Spinal cord (tissue), 10 donors: ENCODE data around the gene HPSE2. TPM values are rescaled to one million over a fixed set of nuclear protein-coding genes. Genes with fewer than 3 reads are reported as not detected.
"Not testable (repeated sequence)": the region's sequence is repeated elsewhere in the genome, so short reads cannot be mapped to it uniquely, and the experiment has no call there.

Experiments used
- DNase-seq, 6 donors: peaks; one replicate each; pipeline versions ENCODE4 v3.0.0 to v3.0.0-alpha.2; 2013 to 2015; ENCODE audit warnings: low spot score in 6 of 6, low read depth in 4 of 6
- H3K27ac ChIP-seq: one replicate; pipeline ENCODE4 v1.5.1; 2013; ENCODE audit warnings: low read depth, low read length, control low read depth
- H3K27me3 ChIP-seq: one replicate; pipeline ENCODE4 v1.6.1; 2013; ENCODE audit warnings: low read length; ENCODE audit not compliant: control insufficient read depth, insufficient read depth
- H3K36me3 ChIP-seq: one replicate; pipeline ENCODE4 v1.6.1; 2013; ENCODE audit warnings: low read length; ENCODE audit not compliant: control insufficient read depth, insufficient read depth
- H3K4me1 ChIP-seq: one replicate; pipeline ENCODE4 v1.6.1; 2013; ENCODE audit warnings: low read length; ENCODE audit not compliant: control insufficient read depth, insufficient read depth
- H3K4me3 ChIP-seq: one replicate; pipeline ENCODE4 v1.5.1; 2013; ENCODE audit warnings: low read depth, low read length, control low read depth
- H3K9me3 ChIP-seq: one replicate; pipeline ENCODE4 v1.6.1; 2013; ENCODE audit warnings: low read length; ENCODE audit not compliant: control insufficient read depth, insufficient read depth
- WGBS: methylation state at CpG from one replicate; pipeline ENCODE4 v1.1.5; 2013; ENCODE audit warnings: missing lambda C conversion rate; ENCODE audit not compliant: insufficient coverage; 5-methylcytosine and 5-hydroxymethylcytosine counted together
- polyA plus RNA-seq, 2 donors: library from polyadenylated mRNA; unstranded; fragments of 120-200 nt; gene quantifications; one replicate each; pipeline ENCODE4 v1.2.1, GENCODE V29; 2013; ENCODE audit not compliant: insufficient read length in 2 of 2
- total RNA-seq, 2 donors: library from RNA; depleted of rRNA in 1 of 2; stranded (reverse); fragments of 120-200 nt in 1 of 2; fragments of >200 nt in 1 of 2; gene quantifications; one replicate each; pipeline versions ENCODE4 v1.2.3 to v1.2.4, GENCODE V29; 2013 to 2014
- donor health status: healthy.

Gene HPSE2
- total and polyA plus RNA-seq, 4 donors = 0.28 to 1.1 (median 0.93) TPM

DNA sequence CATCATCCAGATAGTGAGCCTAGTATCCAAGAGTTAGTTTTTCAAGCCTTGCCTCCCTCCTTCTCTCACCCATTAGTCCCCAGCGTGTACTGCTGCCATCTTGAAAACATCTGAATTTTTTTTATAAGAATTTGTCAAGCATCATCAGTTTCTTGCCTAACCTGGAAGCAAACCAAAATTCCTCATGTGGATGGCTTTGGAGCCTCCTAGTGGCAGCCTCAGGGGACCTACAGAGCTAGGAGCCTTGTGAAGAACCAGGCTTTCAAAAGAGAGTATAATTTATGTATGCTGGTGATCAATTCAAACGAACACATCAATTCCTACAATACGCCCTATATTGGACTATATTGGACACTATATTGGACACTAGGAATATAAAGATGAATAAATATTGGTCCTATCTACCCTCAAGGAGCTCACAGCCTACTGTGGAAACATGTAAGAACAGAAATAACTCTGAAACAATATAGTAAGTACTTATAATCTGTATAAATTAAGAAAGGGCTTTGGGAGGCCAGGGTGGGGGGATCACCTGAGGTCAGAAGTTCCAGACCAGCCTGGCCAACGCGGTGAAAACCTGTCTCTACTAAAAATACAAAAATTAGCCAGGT is 63.4 kb downstream of the HPSE2 start:
- Histone ChIP-seq H3K27me3 (no peaks in the 10 kb centered on the region), H3K9me3 (no peaks in the 10 kb centered on the region), H3K4me3 (no peak overlapping the region), H3K4me1 (no peaks in the 10 kb centered on the region), H3K27ac (no peak overlapping the region), H3K36me3 (no peaks in the 10 kb centered on the region)
- WGBS = 50% methylated on average over 2 of the region's 5 CpGs
- DNase-seq = peak; percentile 4 to 75 (median 10)

- Histone ChIP-seq H3K9me3 (no peaks in the 10 kb centered on the region), H3K27ac (no peak overlapping the region), H3K4me3 (no peak overlapping the region), H3K4me1 (no peaks in the 10 kb centered on the region), H3K36me3 (no peaks in the 10 kb centered on the region), H3K27me3 (no peaks in the 10 kb centered on the region)
- whole genome bisulfite sequencing = no CpG with 5 or more reads among the region's 2 CpGs
- DNase-seq = peak in 1 of 6 donors; percentile 3
These were observed 65.5 kb downstream of the HPSE2 start for GRCh38 chr10:99170116-99170675.

DNA sequence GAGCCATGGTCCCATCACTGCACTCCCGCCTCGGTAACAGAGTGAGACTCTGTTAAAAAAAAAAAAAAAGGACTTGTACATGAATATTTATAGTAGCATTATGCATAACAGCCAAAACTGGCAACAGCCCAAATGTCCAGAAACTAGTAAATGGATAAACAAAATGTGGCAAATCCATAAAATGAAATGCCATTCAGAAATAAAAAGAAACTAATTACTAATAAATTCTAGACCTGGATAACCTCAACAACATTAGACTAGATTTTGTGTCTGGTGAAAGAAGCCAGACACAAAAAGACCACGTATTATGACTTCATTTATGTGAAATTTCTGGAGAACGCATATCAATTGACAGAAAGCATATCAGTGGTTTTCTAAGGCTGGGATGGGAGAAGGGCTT is 74.5 kb downstream of the HPSE2 start:
- no CpG with 5 or more reads among the region's 4 CpGs for WGBS
- Histone ChIP-seq H3K27me3 (no peaks in the 10 kb centered on the region), H3K4me1 (no peaks in the 10 kb centered on the region), H3K36me3 (no peaks in the 10 kb centered on the region), H3K4me3 (no peak overlapping the region), H3K9me3 (no peaks in the 10 kb centered on the region), H3K27ac (no peak overlapping the region)
- DNase-seq = peak in 1 of 6 donors; percentile 11

DNA sequence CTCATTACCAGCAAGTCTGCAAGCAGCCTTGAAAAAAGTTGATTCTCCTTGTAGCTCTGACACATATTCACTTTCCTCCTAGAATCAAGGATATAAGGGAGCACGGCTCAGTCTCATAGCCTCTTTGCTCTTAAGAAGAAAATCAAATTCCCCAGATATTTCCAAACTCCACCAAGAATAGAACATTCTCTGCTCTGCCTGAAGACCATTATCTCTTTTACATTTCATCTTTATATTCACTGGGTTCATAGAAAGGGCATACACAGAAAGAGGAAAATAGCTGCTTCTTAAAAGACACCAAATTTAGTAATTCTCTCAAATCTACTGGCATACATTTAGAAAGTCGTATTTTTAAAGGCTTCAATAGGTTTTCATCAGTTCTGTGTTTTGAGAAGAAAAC is 92.0 kb downstream of the HPSE2 start:
- Histone ChIP-seq H3K9me3 (no peaks in the 10 kb centered on the region), H3K27ac (no peak overlapping the region), H3K4me3 (no peak overlapping the region), H3K36me3 (no peaks in the 10 kb centered on the region), H3K4me1 (no peaks in the 10 kb centered on the region), H3K27me3 (no peaks in the 10 kb centered on the region)
- DNase-seq = no peak
- WGBS = 60% methylated on average over 1 of the region's 2 CpGs

DNA sequence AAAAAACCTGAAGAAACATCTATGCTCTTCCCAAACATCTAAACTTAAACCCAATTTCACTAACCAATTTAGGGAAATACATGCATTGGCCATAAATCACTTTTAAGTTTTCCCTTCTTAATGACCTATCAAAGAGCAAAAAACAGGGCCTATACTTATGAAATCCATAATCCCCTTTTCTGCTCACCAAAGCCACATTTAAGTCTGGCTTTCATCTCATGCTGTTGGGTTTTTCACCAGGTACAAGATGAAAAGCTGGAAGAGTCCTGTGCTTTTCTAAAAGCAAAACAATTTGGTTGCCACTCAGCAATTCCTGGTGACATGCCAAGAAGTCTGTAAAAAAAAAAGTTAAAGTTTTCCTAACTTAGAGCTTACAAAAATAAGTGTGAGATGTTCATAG is 92.6 kb downstream of the HPSE2 start:
- H3K4me1 ChIP-seq = no peaks in the 10 kb centered on the region
- DNase-seq = no peak
- no peaks in the 10 kb centered on the region for H3K36me3 ChIP-seq
- H3K27ac ChIP-seq = no peak overlapping the region
- H3K4me3 ChIP-seq = no peak overlapping the region
- no peaks in the 10 kb centered on the region for H3K27me3 ChIP-seq
- H3K9me3 ChIP-seq = no peaks in the 10 kb centered on the region

DNA sequence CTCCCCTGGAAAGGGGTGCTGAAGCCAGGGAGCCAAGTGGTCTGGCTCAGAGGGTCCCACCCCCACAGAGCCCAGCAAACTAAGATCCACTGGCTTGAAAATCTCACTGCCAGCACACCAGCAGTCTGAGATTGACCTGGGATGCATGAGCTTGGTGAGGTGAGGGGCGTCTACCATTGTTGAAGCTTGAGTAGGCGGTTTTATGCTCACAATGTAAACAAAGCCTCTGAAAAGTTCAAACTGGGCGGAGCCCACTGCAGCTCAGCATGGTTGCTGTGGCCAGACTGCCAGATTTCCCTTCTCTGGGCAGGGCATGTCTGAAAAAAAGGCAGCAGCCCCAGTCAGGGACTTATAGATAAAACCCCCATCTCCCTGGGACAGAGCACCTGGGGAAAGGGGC is 102.8 kb downstream of the HPSE2 start:
- H3K27ac ChIP-seq, H3K36me3 ChIP-seq, DNase-seq, H3K4me1 ChIP-seq, H3K4me3 ChIP-seq, H3K9me3 ChIP-seq, H3K27me3 ChIP-seq: not testable (repeated sequence)
- WGBS = 37% methylated on average over 3 of the region's 3 CpGs

GRCh38 chr10:99125879-99126278 is 109.8 kb downstream of the HPSE2 start:
- DNase-seq = no peak

DNA sequence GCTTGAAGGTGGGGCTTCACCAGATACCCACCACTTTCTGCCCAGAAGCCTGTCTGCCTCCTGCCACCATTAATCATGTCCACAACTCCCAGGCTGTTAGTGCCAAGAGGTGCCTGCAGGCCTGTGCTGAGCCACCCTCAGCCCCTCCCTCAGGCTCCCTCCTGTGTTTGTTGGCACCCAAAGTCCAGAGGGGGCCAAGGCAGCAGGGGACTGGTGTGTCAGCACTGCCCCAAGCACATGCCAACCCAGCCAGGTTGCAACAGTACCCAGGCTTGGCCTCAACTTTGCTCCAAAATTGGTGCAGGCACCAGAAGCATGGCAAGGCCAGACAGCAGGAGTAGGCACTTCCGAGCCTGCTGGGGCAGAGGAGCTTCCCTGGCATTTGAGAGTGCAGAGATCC is 111.3 kb downstream of the HPSE2 start:
- no peaks in the 10 kb centered on the region for H3K4me1 ChIP-seq
- no peaks in the 10 kb centered on the region for H3K36me3 ChIP-seq
- no peak overlapping the region for H3K4me3 ChIP-seq
- no peaks in the 10 kb centered on the region for H3K9me3 ChIP-seq
- no peaks in the 10 kb centered on the region for H3K27me3 ChIP-seq
- 77% methylated on average over 1 of the region's 1 CpG for WGBS
- DNase-seq = no peak
- no peak overlapping the region for H3K27ac ChIP-seq

More at GRCh38 chr10:99125879-99126278, 109.8 kb downstream of the HPSE2 start:
- H3K27me3 ChIP-seq = no peaks in the 10 kb centered on the region
- 70% methylated on average over 3 of the region's 3 CpGs for WGBS
- no peak overlapping the region for H3K27ac ChIP-seq
- no peak overlapping the region for H3K4me3 ChIP-seq
- no peaks in the 10 kb centered on the region for H3K36me3 ChIP-seq
- H3K9me3 ChIP-seq = no peaks in the 10 kb centered on the region
- no peaks in the 10 kb centered on the region for H3K4me1 ChIP-seq

- DNase-seq = no peak
- H3K27me3 ChIP-seq = no peaks in the 10 kb centered on the region
- H3K4me3 ChIP-seq = no peak overlapping the region
- no peaks in the 10 kb centered on the region for H3K36me3 ChIP-seq
- no peak overlapping the region for H3K27ac ChIP-seq
- H3K9me3 ChIP-seq = no peaks in the 10 kb centered on the region
- 88% methylated on average over 5 of the region's 5 CpGs for WGBS
- H3K4me1 ChIP-seq = no peaks in the 10 kb centered on the region
These were observed 111.8 kb downstream of the HPSE2 start for GRCh38 chr10:99123851-99124250.

DNA sequence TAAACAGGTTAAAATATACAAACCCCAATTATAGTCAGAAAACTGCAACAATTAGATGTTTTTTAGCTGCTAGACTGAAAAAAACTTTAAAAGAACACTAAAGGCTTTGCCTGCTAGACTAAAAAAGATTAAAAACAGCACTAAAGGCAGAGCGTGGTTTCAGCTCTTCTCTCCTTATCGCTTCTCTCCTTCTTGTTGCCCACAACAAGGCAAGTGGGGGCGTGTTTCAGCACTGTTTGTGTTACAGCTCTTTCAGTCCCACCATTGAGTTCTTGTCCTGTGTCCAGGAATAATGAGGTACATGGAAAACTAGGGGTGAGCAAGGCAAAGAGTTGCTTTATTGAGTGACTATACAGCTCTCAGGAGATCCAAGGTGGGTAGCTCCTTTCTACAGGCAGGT is 112.3 kb downstream of the HPSE2 start:
- no peaks in the 10 kb centered on the region for H3K9me3 ChIP-seq
- no peaks in the 10 kb centered on the region for H3K4me1 ChIP-seq
- H3K4me3 ChIP-seq = no peak overlapping the region
- 80% methylated on average over 1 of the region's 3 CpGs for WGBS
- no peak for DNase-seq
- no peaks in the 10 kb centered on the region for H3K36me3 ChIP-seq
- H3K27ac ChIP-seq = no peak overlapping the region
- no peaks in the 10 kb centered on the region for H3K27me3 ChIP-seq
